Stimulated activated naive CD8-positive, alpha-beta T cell treated with anti-CD3 and anti-CD28 coated beads, Interleukin-15, Interleukin-2, amounts not matched to agents 100 ng/mL and 50 ng/mL, for 24 hours (primary cell): ENCODE results near the gene CMTM8.

Source experiments
- H3K27ac Mint-ChIP-seq: one replicate; pipeline ENCODE4 v1.8.0; 2021; ENCODE audit warnings: mild to moderate bottlenecking, mixed read lengths
- H3K27me3 Mint-ChIP-seq: one replicate; pipeline ENCODE4 v1.8.0; 2021; ENCODE audit warnings: mixed read lengths
- H3K36me3 Mint-ChIP-seq: one replicate; pipeline ENCODE4 v1.8.0; 2021; ENCODE audit warnings: low read depth, mixed read lengths
- H3K4me1 Mint-ChIP-seq: one replicate; pipeline ENCODE4 v1.8.0; 2021; ENCODE audit warnings: low read depth, mixed read lengths
- H3K4me3 Mint-ChIP-seq: one replicate; pipeline ENCODE4 v1.8.0; 2021; ENCODE audit warnings: mild to moderate bottlenecking, mixed read lengths
- H3K9me3 Mint-ChIP-seq: one replicate; pipeline ENCODE4 v1.8.0; 2021; ENCODE audit warnings: mixed read lengths

The CMTM8 gene

DNA sequence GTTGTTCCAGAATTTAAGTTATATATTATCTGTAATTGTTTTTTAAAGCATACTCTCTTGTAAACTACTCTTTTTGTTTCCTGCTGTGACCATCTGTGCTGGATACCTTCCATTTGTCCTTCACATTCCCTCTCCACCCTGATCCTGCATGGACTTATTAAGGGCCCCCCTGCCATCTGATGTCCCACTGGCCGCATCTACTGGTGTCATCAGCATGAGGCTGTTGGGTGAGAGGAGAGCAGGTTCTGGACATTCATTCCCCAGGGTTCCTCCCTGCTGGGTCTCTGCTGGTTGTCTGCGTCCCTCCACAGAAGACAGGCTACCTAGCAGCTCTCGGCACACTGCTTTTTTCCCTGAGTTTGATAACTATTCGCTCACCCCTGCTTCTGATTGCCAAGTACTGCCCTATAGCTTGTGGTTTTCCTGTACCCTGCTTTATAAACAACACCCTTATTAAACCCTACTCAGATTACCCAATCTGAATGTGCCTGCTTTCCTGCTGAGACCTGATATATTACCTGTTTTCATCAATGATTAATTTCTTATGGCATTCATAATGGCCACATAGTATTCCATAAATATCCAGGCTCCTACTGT, 7.7 kb downstream of the CMTM8 start:
- no peaks in the 10 kb centered on the region for H3K9me3 Mint-ChIP-seq
- no peaks in the 10 kb centered on the region for H3K27me3 Mint-ChIP-seq
- no peak overlapping the region for H3K27ac Mint-ChIP-seq
- no peak overlapping the region for H3K4me3 Mint-ChIP-seq
- peaks cover 27% of the 10 kb centered on the region for H3K4me1 Mint-ChIP-seq
- no peaks in the 10 kb centered on the region for H3K36me3 Mint-ChIP-seq

DNA sequence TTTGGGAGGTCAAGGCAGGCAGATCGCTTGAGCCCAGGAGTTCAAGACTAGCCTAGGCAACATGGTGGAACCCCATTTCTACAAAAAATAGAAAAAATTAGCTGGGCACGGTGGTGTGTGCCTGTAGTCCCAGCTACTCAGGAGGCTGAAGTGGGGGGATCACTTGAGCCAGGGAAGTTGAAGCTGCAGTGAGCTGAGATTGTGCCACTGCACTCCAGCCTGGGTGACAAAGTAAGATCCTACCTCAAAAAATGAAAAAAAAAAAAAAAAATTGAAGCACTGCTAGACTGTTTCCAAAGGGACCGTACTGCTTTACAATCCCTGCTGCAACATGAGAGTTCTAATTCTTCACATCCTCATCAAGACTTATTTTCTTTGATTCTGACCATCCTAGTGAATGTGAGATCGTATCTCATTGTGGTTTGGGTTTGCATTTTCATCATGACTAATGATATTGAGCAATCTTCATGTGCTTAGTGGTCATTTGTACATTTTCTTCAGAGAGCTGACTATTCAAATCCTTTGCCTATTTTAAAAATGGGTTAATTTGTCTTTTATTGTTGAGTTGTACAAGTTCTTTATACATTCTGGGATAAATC, 10.8 kb downstream of the CMTM8 start:
- Mint-ChIP-seq H3K36me3 (no peaks in the 10 kb centered on the region), H3K4me1 (peaks cover 27% of the 10 kb centered on the region), H3K4me3 (no peak overlapping the region), H3K27ac (no peak overlapping the region), H3K27me3 (no peaks in the 10 kb centered on the region), H3K9me3 (no peaks in the 10 kb centered on the region)

- Mint-ChIP-seq H3K4me1 (peaks cover 21% of the 10 kb centered on the region), H3K4me3 (no peak overlapping the region), H3K27ac (no peak overlapping the region), H3K36me3 (peaks cover 6% of the 10 kb centered on the region), H3K27me3 (no peaks in the 10 kb centered on the region), H3K9me3 (peaks cover 4% of the 10 kb centered on the region)
Measured at GRCh38 chr3:32254268-32254667, 15.8 kb downstream of the CMTM8 start.

DNA sequence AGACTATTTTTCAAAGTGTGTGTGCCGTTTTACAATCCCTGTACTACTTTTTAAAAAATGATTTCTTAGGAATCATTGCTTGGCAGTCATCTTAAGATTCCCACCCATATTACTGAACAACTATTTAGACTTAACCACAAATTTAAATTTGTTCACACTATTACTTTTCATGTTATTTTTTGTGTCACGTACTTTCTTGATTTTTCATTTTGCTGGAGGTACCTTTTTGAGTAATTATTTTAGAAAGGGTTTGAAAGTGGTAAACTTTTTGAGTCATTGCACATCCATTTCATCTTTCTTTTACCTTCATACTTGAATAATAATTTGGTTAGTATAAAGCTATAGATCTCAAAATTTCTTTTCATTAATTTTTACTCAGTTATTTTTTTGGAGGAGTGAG, 16.9 kb downstream of the CMTM8 start:
- no peak overlapping the region for H3K4me3 Mint-ChIP-seq
- H3K4me1 Mint-ChIP-seq, result peaks cover 11% of the 10 kb centered on the region
- H3K36me3 Mint-ChIP-seq, result peaks cover 6% of the 10 kb centered on the region
- peaks cover 4% of the 10 kb centered on the region for H3K9me3 Mint-ChIP-seq
- no peaks in the 10 kb centered on the region for H3K27me3 Mint-ChIP-seq
- no peak overlapping the region for H3K27ac Mint-ChIP-seq

DNA sequence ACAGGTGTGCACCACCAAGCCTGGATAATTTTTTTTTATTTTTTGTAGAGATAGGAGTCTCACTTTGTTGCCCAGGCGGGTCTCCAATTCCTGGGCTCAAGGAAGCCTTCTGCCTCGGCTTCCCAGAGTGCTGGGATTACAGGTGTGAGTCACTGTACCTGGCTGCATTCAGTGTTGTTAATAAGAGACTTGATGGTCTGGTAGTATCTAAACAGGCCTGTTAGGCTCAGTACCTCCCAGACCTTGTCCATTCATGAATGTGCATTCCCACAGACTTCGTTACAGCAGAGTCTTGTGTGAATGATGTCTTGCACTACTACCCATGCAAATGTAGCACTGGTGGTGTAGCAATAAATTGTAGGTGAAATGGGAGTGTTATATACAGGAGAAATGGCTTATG, 17.7 kb downstream of the CMTM8 start:
- H3K27ac Mint-ChIP-seq, result no peak overlapping the region

DNA sequence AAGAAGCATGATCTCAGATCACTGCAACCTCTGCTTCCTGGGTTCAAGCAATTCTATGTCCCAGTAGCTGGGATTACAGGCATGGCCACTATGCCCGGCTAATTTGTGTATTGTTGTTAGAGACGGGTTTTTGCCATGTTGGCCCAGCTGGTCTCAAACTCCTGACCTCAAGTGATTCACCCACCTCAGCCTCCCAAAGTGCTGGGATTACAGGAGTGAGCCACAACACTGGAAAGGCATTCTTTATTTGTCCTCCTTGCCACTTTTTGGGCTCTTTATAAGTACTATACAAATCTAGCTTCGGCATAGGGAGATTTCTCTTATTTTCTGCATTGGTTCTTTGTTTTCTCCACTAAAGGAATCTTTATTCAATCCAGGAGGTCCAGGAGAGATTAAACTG, 18.6 kb downstream of the CMTM8 start:
- Mint-ChIP-seq H3K4me1 (peaks cover 11% of the 10 kb centered on the region), H3K9me3 (peaks cover 4% of the 10 kb centered on the region), H3K36me3 (peaks cover 6% of the 10 kb centered on the region), H3K4me3 (no peak overlapping the region), H3K27ac (no peak overlapping the region), H3K27me3 (no peaks in the 10 kb centered on the region)

More for the DNA sequence above, 17.7 kb downstream of the CMTM8 start:
- Mint-ChIP-seq H3K36me3 (peaks cover 6% of the 10 kb centered on the region), H3K4me1 (peaks cover 11% of the 10 kb centered on the region), H3K27me3 (no peaks in the 10 kb centered on the region), H3K4me3 (no peak overlapping the region), H3K9me3 (peaks cover 4% of the 10 kb centered on the region)

DNA sequence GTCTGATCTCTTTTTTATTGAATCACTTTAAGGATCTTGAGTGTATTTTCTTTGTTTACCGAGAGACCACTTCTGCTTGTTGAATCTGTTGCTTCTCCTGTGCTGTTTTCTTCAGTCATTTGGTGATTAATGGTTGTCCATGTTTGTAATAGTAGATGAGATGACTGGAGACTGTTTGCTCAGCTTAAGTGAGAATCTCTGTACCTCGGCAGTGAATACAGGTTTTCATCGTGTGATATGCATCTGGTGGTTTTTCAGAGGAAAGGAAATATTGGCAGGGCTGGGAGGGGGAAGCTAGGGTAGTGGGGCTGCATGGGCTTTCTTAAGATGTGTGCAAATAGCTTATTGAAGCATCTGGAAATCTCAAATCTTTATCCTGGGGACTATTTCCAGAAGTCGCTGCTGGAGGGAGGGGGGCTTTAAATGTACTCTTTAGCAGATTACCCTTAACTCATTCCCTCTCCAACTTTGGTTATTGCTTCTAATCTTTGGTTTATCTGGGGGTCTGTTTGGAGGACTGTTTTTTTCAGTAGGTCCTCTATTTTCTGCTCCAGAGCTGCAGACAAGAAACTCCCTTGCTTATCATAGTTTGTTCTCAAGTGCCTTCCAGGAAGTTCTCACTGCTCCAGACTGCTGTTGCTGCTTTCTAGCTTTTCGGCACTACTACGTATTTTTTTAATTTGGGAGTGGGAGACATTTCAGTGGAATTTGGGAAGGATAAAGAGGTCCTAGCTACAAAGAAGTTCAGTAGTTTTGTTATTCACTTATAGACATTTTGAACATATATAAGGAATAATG, 19.4 kb downstream of the CMTM8 start:
- H3K4me1 Mint-ChIP-seq, result peaks cover 11% of the 10 kb centered on the region
- peaks cover 4% of the 10 kb centered on the region for H3K9me3 Mint-ChIP-seq
- H3K4me3 Mint-ChIP-seq, result no peak overlapping the region
- peaks cover 6% of the 10 kb centered on the region for H3K36me3 Mint-ChIP-seq
- no peak overlapping the region for H3K27ac Mint-ChIP-seq
- H3K27me3 Mint-ChIP-seq, result no peaks in the 10 kb centered on the region

GRCh38 chr3:32258869-32259268, 20.4 kb downstream of the CMTM8 start:
- peaks cover 4% of the 10 kb centered on the region for H3K9me3 Mint-ChIP-seq
- peaks cover 6% of the 10 kb centered on the region for H3K36me3 Mint-ChIP-seq
- H3K27me3 Mint-ChIP-seq, result no peaks in the 10 kb centered on the region
- H3K27ac Mint-ChIP-seq, result no peak overlapping the region
- no peak overlapping the region for H3K4me3 Mint-ChIP-seq
- peaks cover 11% of the 10 kb centered on the region for H3K4me1 Mint-ChIP-seq

DNA sequence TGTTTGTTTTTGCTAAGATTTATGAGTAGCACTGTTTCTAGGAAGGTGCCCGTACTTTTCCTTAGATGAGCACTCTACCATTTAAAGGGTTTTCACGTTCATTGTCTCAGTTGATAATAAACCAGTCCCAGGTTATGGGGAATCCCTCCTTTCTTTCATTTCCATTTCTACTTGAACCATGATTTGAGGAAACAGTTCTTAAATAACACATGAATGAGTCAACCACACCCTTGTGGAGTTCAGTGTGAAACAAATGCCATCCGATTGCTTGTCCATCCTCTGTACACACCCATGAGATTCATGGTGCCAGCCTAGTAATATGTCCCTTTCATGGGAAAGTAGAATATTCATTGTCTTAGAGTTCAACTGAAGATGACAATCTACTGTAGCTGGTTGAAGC, 23.1 kb downstream of the CMTM8 start:
- H3K27ac Mint-ChIP-seq, result no peak overlapping the region
- no peaks in the 10 kb centered on the region for H3K9me3 Mint-ChIP-seq
- peaks cover 11% of the 10 kb centered on the region for H3K4me1 Mint-ChIP-seq
- no peak overlapping the region for H3K4me3 Mint-ChIP-seq
- H3K36me3 Mint-ChIP-seq, result no peaks in the 10 kb centered on the region
- H3K27me3 Mint-ChIP-seq, result no peaks in the 10 kb centered on the region

DNA sequence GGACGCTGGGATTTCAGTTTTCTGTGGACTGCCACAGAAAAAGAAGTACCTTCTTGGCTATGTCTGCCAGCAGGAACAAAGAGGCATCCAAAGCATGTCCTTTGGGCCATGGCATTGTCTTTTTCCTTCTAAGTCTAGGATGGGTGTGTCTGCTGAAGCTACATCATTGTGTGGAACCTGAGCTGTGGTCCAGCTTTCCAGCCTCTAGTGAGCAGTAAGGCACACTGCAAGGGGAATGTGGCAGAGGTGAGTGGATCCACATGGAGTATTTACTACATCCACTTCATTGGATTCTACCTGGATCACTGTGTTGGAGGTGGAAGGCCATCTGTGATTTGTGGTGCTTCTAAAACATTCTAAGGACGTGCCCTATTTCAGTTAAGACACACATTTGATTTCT, 23.7 kb downstream of the CMTM8 start:
- no peak overlapping the region for H3K27ac Mint-ChIP-seq
- no peaks in the 10 kb centered on the region for H3K9me3 Mint-ChIP-seq
- H3K36me3 Mint-ChIP-seq, result no peaks in the 10 kb centered on the region
- H3K4me1 Mint-ChIP-seq, result peaks cover 11% of the 10 kb centered on the region
- no peak overlapping the region for H3K4me3 Mint-ChIP-seq
- no peaks in the 10 kb centered on the region for H3K27me3 Mint-ChIP-seq

DNA sequence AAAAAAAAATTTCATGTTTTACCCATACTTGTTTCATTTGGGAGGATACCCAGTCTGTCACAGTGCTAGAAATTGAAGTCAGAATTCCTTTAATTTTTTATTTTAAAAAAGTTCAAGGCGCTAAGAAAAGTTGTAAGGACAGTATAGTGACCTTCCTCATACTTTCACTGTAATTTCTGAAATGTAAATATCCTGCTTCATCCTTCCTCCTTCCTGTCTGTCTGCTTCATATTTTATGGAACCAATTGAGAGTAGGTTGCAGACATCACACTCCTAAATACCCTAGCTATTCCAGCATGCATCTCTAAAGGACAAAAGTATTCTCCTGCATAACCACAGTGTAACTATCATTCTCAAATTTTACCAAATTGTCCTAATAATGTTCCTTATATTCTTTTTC, 35.8 kb downstream of the CMTM8 start:
- peaks cover 2% of the 10 kb centered on the region for H3K36me3 Mint-ChIP-seq
- H3K9me3 Mint-ChIP-seq, result no peaks in the 10 kb centered on the region
- H3K27ac Mint-ChIP-seq, result no peak overlapping the region
- no peaks in the 10 kb centered on the region for H3K27me3 Mint-ChIP-seq
- no peak overlapping the region for H3K4me3 Mint-ChIP-seq
- H3K4me1 Mint-ChIP-seq, result peaks cover 4% of the 10 kb centered on the region

GRCh38 chr3:32275506-32275905, 37.0 kb downstream of the CMTM8 start:
- Mint-ChIP-seq H3K4me3 (no peak overlapping the region), H3K27me3 (no peaks in the 10 kb centered on the region), H3K9me3 (no peaks in the 10 kb centered on the region), H3K4me1 (peaks cover 4% of the 10 kb centered on the region), H3K27ac (no peak overlapping the region), H3K36me3 (no peaks in the 10 kb centered on the region)

GRCh38 chr3:32276279-32276841, 37.9 kb downstream of the CMTM8 start:
- Mint-ChIP-seq H3K27me3 (no peaks in the 10 kb centered on the region), H3K9me3 (no peaks in the 10 kb centered on the region), H3K36me3 (no peaks in the 10 kb centered on the region), H3K4me3 (no peak overlapping the region), H3K4me1 (peaks cover 4% of the 10 kb centered on the region), H3K27ac (no peak overlapping the region)

DNA sequence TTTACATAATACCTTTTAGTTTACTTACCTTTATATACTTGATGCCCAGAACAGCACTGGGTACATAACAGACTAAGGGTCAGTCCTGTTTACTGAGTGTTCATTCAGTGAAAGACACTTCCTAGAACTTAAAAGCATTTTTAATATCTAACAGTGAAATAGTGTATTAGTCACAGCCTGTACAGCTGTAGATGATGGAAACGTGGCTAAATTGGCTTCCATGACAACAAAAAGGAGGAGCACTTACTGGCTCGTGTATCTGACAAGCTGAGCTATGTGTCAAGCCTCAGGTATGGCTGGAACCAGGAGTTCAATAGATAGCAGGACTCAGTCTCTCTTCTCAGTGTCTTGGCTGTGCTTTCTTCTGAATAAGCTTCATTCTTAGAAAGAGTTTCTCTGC, 40.2 kb downstream of the CMTM8 start:
- no peak overlapping the region for H3K27ac Mint-ChIP-seq

GRCh38 chr3:32280262-32280910, 41.9 kb downstream of the CMTM8 start:
- Mint-ChIP-seq H3K4me3 (no peak overlapping the region), H3K9me3 (no peaks in the 10 kb centered on the region), H3K4me1 (peaks cover 9% of the 10 kb centered on the region), H3K27me3 (no peaks in the 10 kb centered on the region), H3K27ac (no peak overlapping the region), H3K36me3 (no peaks in the 10 kb centered on the region)

More for the DNA sequence above, 40.2 kb downstream of the CMTM8 start:
- peaks cover 9% of the 10 kb centered on the region for H3K4me1 Mint-ChIP-seq
- no peaks in the 10 kb centered on the region for H3K9me3 Mint-ChIP-seq
- H3K4me3 Mint-ChIP-seq, result no peak overlapping the region
- no peaks in the 10 kb centered on the region for H3K36me3 Mint-ChIP-seq
- no peaks in the 10 kb centered on the region for H3K27me3 Mint-ChIP-seq
